A673 (cell line): ENCODE results near the gene TMEM233. TPM values are rescaled to one million over a fixed set of nuclear protein-coding genes. Genes with fewer than 3 reads are reported as not detected.

ENCODE experiments used
- BruUV-seq: library from RNA; stranded (reverse); fragments of 400-500 nt; replicated peaks from 2 replicates; lab custom pipeline; 2021; lab: Mats Ljungman, UMichigan
- CTCF ChIA-PET: fragments of 300-600 bp; sonication (Branson Sonifier 250); formaldehyde crosslinking; loops from one replicate; lab custom pipeline; 2022; ENCODE audit warnings: antibody characterized with exemption; lab: Charles Lee
- POLR2A ChIA-PET: fragments of 300-600 bp; sonication (Branson Sonifier 250); formaldehyde crosslinking; loops from one replicate; lab custom pipeline; 2022; ENCODE audit warnings: antibody characterized with exemption; ENCODE audit not compliant: low non-redundant PET; lab: Charles Lee
- DNase-seq: peaks from one replicate; pipeline ENCODE4 v3.0.0-alpha.2; 2015; ENCODE audit warnings: low spot score
- H3K27ac ChIP-seq: fragments of 200-600 bp; sonication (generic); 2 replicates; pipeline ENCODE4 v1.5.1; 2016; ENCODE audit warnings: mixed run types, low read depth, mild to moderate bottlenecking, mixed read lengths, antibody characterized with exemption, low read length; ENCODE audit not compliant: poor library complexity, severe bottlenecking
- H3K27me3 ChIP-seq: fragments of 200-600 bp; sonication (generic); replicated peaks from 2 replicates; pipeline ENCODE4 v1.6.1; 2017; ENCODE audit warnings: mixed run types, low read depth, mild to moderate bottlenecking, mixed read lengths, antibody characterized with exemption, low read length; ENCODE audit not compliant: insufficient read depth, poor library complexity
- H3K36me3 ChIP-seq: fragments of 200-600 bp; sonication (generic); 2 replicates; pipeline ENCODE4 v1.6.1; 2016; ENCODE audit warnings: mixed run types, mild to moderate bottlenecking, mixed read lengths, antibody characterized with exemption, low read length; ENCODE audit not compliant: insufficient read depth, poor library complexity, severe bottlenecking
- H3K4me1 ChIP-seq: fragments of 200-600 bp; sonication (generic); 2 replicates; pipeline ENCODE4 v1.6.1; 2017; ENCODE audit warnings: mixed run types, mild to moderate bottlenecking, mixed read lengths, antibody characterized with exemption, low read length; ENCODE audit not compliant: insufficient read depth, poor library complexity, severe bottlenecking
- H3K4me3 ChIP-seq: fragments of 200-600 bp; sonication (generic); 2 replicates; pipeline ENCODE4 v1.5.1; 2016; ENCODE audit warnings: low read depth, mixed run types, mild to moderate bottlenecking, mixed read lengths, low read length; ENCODE audit not compliant: poor library complexity, severe bottlenecking
- H3K9me3 ChIP-seq: fragments of 200-600 bp; sonication (generic); 2 replicates; pipeline ENCODE4 v1.6.1; 2016; ENCODE audit warnings: mixed run types, low read depth, mild to moderate bottlenecking, mixed read lengths, antibody characterized with exemption, low read length; ENCODE audit not compliant: poor library complexity, severe bottlenecking
- CTCF ChIP-seq: fragments of 300-800, 200-600 bp; sonication (generic); conservative IDR thresholded peaks from 2 replicates; pipeline ENCODE4 v1.5.1; 2017; ENCODE audit warnings: low read depth, mild to moderate bottlenecking, antibody characterized with exemption, low read length, moderate library complexity, mixed read lengths
- EZH2 ChIP-seq: fragments of 200-600 bp; sonication (generic); IDR thresholded peaks from 2 replicates; pipeline ENCODE4 v1.6.1; 2017; ENCODE audit warnings: borderline replicate concordance, low read depth, mild to moderate bottlenecking, mixed read lengths, antibody characterized with exemption, low read length; ENCODE audit not compliant: poor library complexity, severe bottlenecking
- intact Hi-C: fragments of 100-400 bp; cut with micrococcal nuclease; formaldehyde crosslinking; loops from one replicate; pipeline ENCODE4 v1.10.0; 2022; ENCODE audit not compliant: unreplicated experiment
- total RNA-seq: library from RNA; stranded (reverse); gene quantifications from 2 replicates; pipeline ENCODE4 v1.2.3, GENCODE V29; 2021

Gene TMEM233
- total RNA-seq, 1 experiment from 2014 or later: 10.7 TPM

GRCh38 chr12:119665164-119665929 lies 71.8 kb downstream of the TMEM233 start:
- CTCF ChIA-PET: no interaction called here
- intact Hi-C loops: loop anchor here (5.0 kb wide), 1 partner anchor 943 kb away; no protein-coding TSS in a partner anchor

GRCh38 chr12:119666226-119666795 lies 72.7 kb downstream of the TMEM233 start:
- BruUV-seq: no TSS peak
- Histone ChIP-seq H3K4me1 (peaks cover 9% of the 10 kb centered on the region), H3K4me3 (no peak overlapping the region), H3K9me3 (no peaks in the 10 kb centered on the region), H3K27ac (no peak overlapping the region), H3K36me3 (peaks cover 7% of the 10 kb centered on the region), H3K27me3 (no peaks in the 10 kb centered on the region)
- no peak for DNase-seq
- CTCF ChIA-PET: no interaction called here
- TF ChIP-seq CTCF (no peak), EZH2 (no peak)
- POLR2A ChIA-PET: no interaction called here
- intact Hi-C loops: loop anchor here (5.0 kb wide), 1 partner anchor 944 kb away; no protein-coding TSS in a partner anchor

More at GRCh38 chr12:119665164-119665929, 71.8 kb downstream of the TMEM233 start:
- Histone ChIP-seq H3K9me3 (no peaks in the 10 kb centered on the region), H3K4me3 (no peak overlapping the region), H3K27ac (no peak overlapping the region), H3K4me1 (peaks cover 9% of the 10 kb centered on the region), H3K36me3 (no peaks in the 10 kb centered on the region), H3K27me3 (no peaks in the 10 kb centered on the region)
- BruUV-seq: no TSS peak
- DNase-seq: no peak
- POLR2A ChIA-PET: no interaction called here
- TF ChIP-seq CTCF: no peak
- TF ChIP-seq EZH2: no peak

- Histone ChIP-seq H3K4me1 (peaks cover 9% of the 10 kb centered on the region), H3K36me3 (peaks cover 14% of the 10 kb centered on the region), H3K4me3 (peak overlapping the region; percentile 88), H3K27me3 (no peaks in the 10 kb centered on the region), H3K9me3 (no peaks in the 10 kb centered on the region), H3K27ac (no peak overlapping the region)
- ChIA-PET POLR2A (interaction anchor here (0.6 kb wide), 1 partner anchor 12 kb away, joined by 3 read pairs; no protein-coding TSS in a partner anchor), CTCF (interaction anchor here (0.7 to 1.4 kb wide), 4 partner anchors 9 to 1240 kb away, joined by 3 to 9 read pairs (median 6); no protein-coding TSS in a partner anchor)
- TF ChIP-seq CTCF: no peak
- no peak for TF ChIP-seq EZH2
- intact Hi-C loops: loop anchor here (5.0 kb wide), 1 partner anchor 945 kb away; no protein-coding TSS in a partner anchor
- DNase-seq: no peak
- BruUV-seq: no TSS peak
These were observed 73.5 kb downstream of the TMEM233 start for GRCh38 chr12:119666900-119667576.
